Mucosa of rectum (tissue), 2 donors: ENCODE data around the gene ACSL1.

ENCODE experiments used
- H3K27ac ChIP-seq, 2 donors: one replicate each; pipeline ENCODE4 v1.7.0; 2013; ENCODE audit warnings: inconsistent platforms in 2 of 2, low read depth in 2 of 2, low read length in 2 of 2
- H3K27me3 ChIP-seq, 2 donors: one replicate each; pipeline ENCODE4 v1.7.0; 2013; ENCODE audit warnings: low read length in 2 of 2; ENCODE audit not compliant: control insufficient read depth in 2 of 2, insufficient read depth in 2 of 2
- H3K36me3 ChIP-seq, 2 donors: one replicate each; pipeline ENCODE4 v1.7.0; 2013; ENCODE audit warnings: low read length in 2 of 2; ENCODE audit not compliant: control insufficient read depth in 2 of 2, insufficient read depth in 2 of 2
- H3K4me1 ChIP-seq, 2 donors: one replicate each; pipeline ENCODE4 v1.7.0; 2013; ENCODE audit warnings: low read length in 2 of 2, mild to moderate bottlenecking in 1 of 2; ENCODE audit not compliant: control insufficient read depth in 2 of 2, insufficient read depth in 2 of 2
- H3K4me3 ChIP-seq, 2 donors: one replicate each; pipeline ENCODE4 v1.7.0; 2013; ENCODE audit warnings: low read length in 2 of 2
- H3K9ac ChIP-seq, 2 donors: one replicate each; pipeline ENCODE4 v1.7.0; 2013; ENCODE audit warnings: low read length in 2 of 2, low read depth in 1 of 2, mild to moderate bottlenecking in 1 of 2
- H3K9me3 ChIP-seq, 2 donors: one replicate each; pipeline ENCODE4 v1.7.0; 2013; ENCODE audit warnings: low read length in 2 of 2; ENCODE audit not compliant: control insufficient read depth in 2 of 2
- donor health status: healthy.
- donor health status: Normal muscosa, but diverticular disease.

The ACSL1 gene

DNA sequence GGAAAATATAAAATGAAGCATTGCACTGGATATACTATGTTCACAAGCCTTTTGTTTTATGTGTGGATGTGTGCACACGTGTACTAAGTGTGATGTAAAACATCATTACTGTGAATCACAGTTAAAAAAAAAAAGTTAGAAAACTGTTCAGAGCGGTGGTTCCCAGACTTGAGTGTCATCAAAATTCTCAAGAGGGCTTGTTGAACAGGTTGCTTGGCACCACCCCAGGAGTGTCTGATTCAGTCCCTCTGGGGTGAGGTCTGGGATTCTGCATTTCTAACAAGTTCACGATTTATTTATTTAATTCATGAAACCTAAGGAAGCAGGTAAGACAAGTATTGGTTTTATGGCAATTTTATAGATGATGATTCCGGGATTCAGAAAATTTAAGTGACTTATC lies 93.6 kb downstream of the ACSL1 start:
- Histone ChIP-seq H3K9ac (no peak overlapping the region), H3K9me3 (no peaks in the 10 kb centered on the region), H3K4me1 (peaks cover 4 to 7% of the 10 kb centered on the region in 2 donors), H3K27me3 (no peaks in the 10 kb centered on the region), H3K4me3 (no peak overlapping the region), H3K27ac (no peak overlapping the region), H3K36me3 (peaks cover 0 to 7% of the 10 kb centered on the region in 2 donors)

DNA sequence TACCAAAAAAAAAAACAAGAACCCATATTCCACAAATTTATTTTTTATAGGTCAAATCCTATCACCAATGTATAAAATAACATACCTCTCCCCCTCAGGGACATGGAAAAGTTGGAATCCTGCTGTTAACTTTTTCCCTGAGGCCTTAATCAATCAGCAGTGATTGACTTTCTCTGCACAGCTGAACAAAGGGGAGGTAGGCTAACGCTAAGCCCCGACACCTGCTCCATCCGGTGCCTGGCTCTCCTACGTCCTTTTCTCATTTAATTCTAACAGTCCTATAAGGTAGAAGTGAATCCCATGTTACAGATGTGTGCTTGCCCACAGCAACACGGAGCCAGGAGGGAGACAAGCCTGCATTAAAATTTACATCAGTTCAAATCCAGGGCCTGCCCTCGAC lies 94.7 kb downstream of the ACSL1 start:
- Histone ChIP-seq H3K4me3 (no peak overlapping the region), H3K36me3 (peaks cover 0 to 7% of the 10 kb centered on the region in 2 donors), H3K27me3 (no peaks in the 10 kb centered on the region), H3K9me3 (no peaks in the 10 kb centered on the region), H3K27ac (no peak overlapping the region), H3K4me1 (peaks cover 4 to 7% of the 10 kb centered on the region in 2 donors), H3K9ac (no peak overlapping the region)

DNA sequence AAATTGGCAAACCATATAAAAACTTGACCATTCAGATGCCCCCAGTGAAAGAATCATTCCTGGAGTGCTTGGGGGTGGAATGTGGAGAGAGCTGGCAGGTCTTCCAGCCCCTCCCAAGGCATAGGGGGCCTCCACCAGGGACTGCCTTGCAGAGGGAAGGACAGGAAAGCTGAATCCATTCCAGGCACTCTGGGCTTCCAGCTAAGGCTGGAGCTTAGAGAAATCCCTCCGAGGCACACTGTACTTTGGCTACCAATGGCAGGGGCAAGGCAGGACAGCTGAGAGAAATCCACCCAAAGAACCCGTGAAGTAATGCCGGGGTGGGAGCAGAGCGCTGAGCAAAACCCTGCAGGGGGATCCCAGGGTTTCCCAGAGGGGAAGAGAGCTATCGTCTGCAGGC lies 95.8 kb downstream of the ACSL1 start:
- H3K9ac ChIP-seq: no peak overlapping the region
- H3K4me1 ChIP-seq: peaks cover 4 to 7% of the 10 kb centered on the region in 2 donors
- peaks cover 0 to 7% of the 10 kb centered on the region in 2 donors for H3K36me3 ChIP-seq
- H3K27ac ChIP-seq: no peak overlapping the region
- no peaks in the 10 kb centered on the region for H3K27me3 ChIP-seq
- no peak overlapping the region for H3K4me3 ChIP-seq
- no peaks in the 10 kb centered on the region for H3K9me3 ChIP-seq

GRCh38 chr4:184728858-184729257 lies 96.9 kb downstream of the ACSL1 start:
- no peaks in the 10 kb centered on the region for H3K9me3 ChIP-seq
- no peaks in the 10 kb centered on the region for H3K27me3 ChIP-seq
- peaks cover 4 to 7% of the 10 kb centered on the region in 2 donors for H3K4me1 ChIP-seq
- no peak overlapping the region for H3K4me3 ChIP-seq
- no peak overlapping the region for H3K9ac ChIP-seq
- peaks cover 0 to 7% of the 10 kb centered on the region in 2 donors for H3K36me3 ChIP-seq
- H3K27ac ChIP-seq: peak overlapping the region in 1 of 2 donors; percentile 22

GRCh38 chr4:184727430-184727829 lies 98.3 kb downstream of the ACSL1 start:
- Histone ChIP-seq H3K4me3 (no peak overlapping the region), H3K9me3 (no peaks in the 10 kb centered on the region), H3K4me1 (peaks cover 4 to 7% of the 10 kb centered on the region in 2 donors), H3K9ac (no peak overlapping the region), H3K27ac (no peak overlapping the region), H3K36me3 (peaks cover 0 to 7% of the 10 kb centered on the region in 2 donors), H3K27me3 (no peaks in the 10 kb centered on the region)

- peaks cover 0 to under 1% of the 10 kb centered on the region in 2 donors for H3K36me3 ChIP-seq
- H3K27me3 ChIP-seq: no peaks in the 10 kb centered on the region
- H3K27ac ChIP-seq: no peak overlapping the region
- no peak overlapping the region for H3K4me3 ChIP-seq
- H3K9me3 ChIP-seq: peaks cover 0 to 4% of the 10 kb centered on the region in 2 donors
- H3K4me1 ChIP-seq: peaks cover 0 to 4% of the 10 kb centered on the region in 2 donors
- no peak overlapping the region for H3K9ac ChIP-seq
These were observed 103.0 kb downstream of the ACSL1 start for GRCh38 chr4:184722798-184723197.

DNA sequence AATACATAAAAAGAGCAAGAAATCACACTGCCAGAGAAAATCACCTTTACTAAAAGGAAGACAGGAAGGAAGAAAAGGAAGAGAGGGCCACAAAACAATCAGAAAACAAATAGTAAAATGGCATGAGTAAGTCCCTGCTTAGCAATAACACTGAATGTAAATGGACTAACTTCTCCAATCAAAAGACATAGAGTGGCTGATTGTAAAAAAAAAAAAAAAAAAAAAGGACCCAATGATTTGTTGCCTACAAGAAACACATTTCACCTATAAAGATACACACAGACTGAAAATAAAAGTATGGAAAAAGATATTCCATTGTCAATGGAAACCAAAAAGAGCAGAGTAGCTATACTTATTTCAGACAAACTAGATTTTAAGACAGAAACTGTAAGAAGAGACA lies 104.5 kb downstream of the ACSL1 start:
- Histone ChIP-seq H3K36me3 (no peaks in the 10 kb centered on the region), H3K4me3 (no peak overlapping the region), H3K27me3 (no peaks in the 10 kb centered on the region), H3K4me1 (peaks cover 0 to 4% of the 10 kb centered on the region in 2 donors), H3K27ac (no peak overlapping the region), H3K9me3 (peaks cover 0 to 4% of the 10 kb centered on the region in 2 donors), H3K9ac (no peak overlapping the region)

DNA sequence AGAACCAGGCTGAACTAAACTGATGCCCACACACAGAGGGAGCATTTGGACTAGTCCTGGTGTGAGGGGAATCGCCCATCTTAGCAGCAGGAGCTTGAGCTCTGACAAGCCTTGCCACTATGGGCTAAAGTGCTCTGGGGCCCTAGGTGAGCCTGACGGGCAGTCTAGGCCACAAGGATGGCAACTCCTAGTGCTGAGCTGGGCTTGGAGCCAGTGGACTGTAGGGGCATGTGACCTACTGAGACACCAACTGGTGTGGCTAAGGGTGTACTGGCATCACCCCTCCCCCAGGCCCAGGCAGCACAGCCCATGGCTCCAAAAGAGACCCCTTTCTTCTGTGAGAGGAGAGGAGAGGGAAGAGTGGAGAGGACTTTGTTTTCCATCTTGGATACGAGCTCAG lies 106.4 kb downstream of the ACSL1 start:
- H3K27ac ChIP-seq: no peak overlapping the region
- H3K9me3 ChIP-seq: peaks cover 0 to 4% of the 10 kb centered on the region in 2 donors
- no peaks in the 10 kb centered on the region for H3K27me3 ChIP-seq
- H3K36me3 ChIP-seq: no peaks in the 10 kb centered on the region
- H3K4me1 ChIP-seq: peaks cover 0 to 4% of the 10 kb centered on the region in 2 donors
- no peak overlapping the region for H3K9ac ChIP-seq
- H3K4me3 ChIP-seq: no peak overlapping the region

DNA sequence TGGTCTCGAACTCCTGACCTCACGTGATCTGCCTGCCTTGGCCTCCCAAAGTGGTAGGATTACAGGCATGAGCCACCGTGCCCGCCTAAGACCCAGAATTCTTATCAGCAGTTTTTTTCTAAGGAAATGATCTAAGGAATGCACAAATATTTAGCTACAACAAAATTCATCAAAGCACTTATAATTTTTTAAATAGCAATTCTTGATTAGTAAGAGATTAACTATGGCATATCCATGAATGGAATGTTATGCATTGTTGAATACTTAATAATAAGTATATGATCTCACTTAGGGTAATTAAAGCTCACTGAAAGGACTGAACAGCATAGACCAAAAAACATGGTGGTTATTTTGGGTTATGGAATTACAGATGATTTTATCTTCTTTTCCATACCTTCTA lies 110.2 kb downstream of the ACSL1 start:
- H3K4me3 ChIP-seq: no peak overlapping the region
- no peaks in the 10 kb centered on the region for H3K9me3 ChIP-seq
- no peak overlapping the region for H3K9ac ChIP-seq
- no peaks in the 10 kb centered on the region for H3K36me3 ChIP-seq
- no peak overlapping the region for H3K27ac ChIP-seq
- H3K27me3 ChIP-seq: no peaks in the 10 kb centered on the region
- no peaks in the 10 kb centered on the region for H3K4me1 ChIP-seq

- Histone ChIP-seq H3K36me3 (no peaks in the 10 kb centered on the region), H3K27ac (no peak overlapping the region), H3K9me3 (no peaks in the 10 kb centered on the region), H3K4me3 (no peak overlapping the region), H3K9ac (no peak overlapping the region), H3K4me1 (no peaks in the 10 kb centered on the region), H3K27me3 (no peaks in the 10 kb centered on the region)
These were observed 111.9 kb downstream of the ACSL1 start for GRCh38 chr4:184713887-184714286.

- Histone ChIP-seq H3K9ac (no peak overlapping the region), H3K36me3 (no peaks in the 10 kb centered on the region), H3K4me1 (no peaks in the 10 kb centered on the region), H3K9me3 (no peaks in the 10 kb centered on the region), H3K4me3 (no peak overlapping the region), H3K27ac (no peak overlapping the region), H3K27me3 (no peaks in the 10 kb centered on the region)
These were observed 113.4 kb downstream of the ACSL1 start for GRCh38 chr4:184712322-184712721.
